OCI-M1 (cell line): ENCODE data around the gene CEP135.
A peak's percentile ranks its signal among the peaks of the same experiment; 100 is the strongest.

Experiments used
- DNase-seq: peaks from one replicate; lab custom pipeline; 2025; lab: John Stamatoyannopoulos, UW

Gene CEP135

DNA sequence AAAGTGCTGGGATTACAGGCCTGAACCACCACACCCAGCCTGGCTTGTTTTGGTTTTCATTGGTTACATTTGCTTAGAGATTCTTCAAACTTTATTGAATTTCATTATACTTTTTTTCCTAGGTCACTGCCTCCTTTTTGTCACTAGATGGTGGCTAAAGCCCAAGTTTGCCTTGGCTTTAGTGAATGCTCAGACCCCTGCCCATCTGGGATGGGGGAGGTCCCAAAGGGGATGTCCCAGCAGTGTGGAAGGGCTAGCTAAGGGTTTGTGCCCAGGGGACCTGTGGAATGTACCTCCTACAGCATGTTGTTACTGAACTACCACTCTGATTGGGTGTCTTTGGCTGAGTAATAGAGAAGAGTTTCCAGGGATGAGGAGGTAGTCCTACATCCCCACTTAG, 58.4 kb downstream of the CEP135 start:
- no peak for DNase-seq

DNA sequence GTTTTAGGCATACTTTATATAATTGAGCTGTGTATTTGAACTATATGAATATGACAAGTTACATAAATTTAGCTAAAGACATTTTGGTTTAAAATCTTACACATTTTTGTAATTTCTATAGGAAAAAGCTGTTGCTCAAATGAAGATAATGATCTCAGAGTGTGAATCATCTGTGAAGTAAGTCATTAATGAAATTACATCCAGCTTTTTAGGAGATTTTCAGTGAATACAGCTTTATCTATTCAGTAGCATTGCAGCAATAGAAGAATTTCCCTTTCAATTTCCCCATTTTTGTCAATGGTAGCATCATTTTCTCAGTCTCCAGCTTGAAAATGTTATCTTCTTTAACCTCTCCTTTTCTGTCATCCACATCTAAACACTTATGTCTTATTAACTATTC, 59.5 kb downstream of the CEP135 start:
- no peak for DNase-seq

DNA sequence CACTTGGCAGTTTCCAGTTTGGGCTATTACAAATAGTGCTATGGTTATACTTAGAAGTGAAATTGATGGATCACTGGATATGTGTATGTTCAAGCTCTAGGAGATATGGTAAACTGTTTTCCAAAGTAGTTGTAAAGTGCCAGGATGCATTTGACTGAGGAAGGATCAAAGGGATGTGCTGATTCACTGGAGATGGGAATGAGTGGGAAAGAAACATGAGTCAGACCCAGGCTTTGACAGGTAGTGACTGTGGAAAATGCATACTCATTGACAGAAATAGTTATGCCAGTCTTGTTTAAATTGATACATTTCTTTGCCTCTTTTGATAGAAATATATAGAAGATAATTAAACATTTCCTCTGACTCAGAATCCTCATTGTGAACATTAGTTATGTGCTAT, 77.9 kb downstream of the CEP135 start:
- DNase-seq, result no peak

DNA sequence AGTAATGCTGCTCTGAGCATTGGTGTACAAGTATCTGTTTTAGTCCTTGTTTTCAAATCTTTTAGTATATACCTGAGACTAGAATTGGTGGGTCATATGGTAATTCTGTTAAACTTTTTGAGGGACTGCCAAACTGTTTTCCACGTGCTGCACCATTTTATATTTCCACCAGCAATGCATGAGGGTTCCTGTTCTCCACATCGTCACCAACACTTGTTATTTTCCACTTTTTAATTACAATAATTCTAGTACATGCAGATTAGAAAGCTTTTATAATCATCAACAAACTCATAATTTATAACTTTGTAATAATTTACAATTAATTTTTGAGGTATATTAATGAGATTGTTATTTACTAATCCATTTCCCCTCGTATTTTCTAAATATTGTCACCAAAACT, 79.4 kb downstream of the CEP135 start:
- DNase-seq, result no peak

DNA sequence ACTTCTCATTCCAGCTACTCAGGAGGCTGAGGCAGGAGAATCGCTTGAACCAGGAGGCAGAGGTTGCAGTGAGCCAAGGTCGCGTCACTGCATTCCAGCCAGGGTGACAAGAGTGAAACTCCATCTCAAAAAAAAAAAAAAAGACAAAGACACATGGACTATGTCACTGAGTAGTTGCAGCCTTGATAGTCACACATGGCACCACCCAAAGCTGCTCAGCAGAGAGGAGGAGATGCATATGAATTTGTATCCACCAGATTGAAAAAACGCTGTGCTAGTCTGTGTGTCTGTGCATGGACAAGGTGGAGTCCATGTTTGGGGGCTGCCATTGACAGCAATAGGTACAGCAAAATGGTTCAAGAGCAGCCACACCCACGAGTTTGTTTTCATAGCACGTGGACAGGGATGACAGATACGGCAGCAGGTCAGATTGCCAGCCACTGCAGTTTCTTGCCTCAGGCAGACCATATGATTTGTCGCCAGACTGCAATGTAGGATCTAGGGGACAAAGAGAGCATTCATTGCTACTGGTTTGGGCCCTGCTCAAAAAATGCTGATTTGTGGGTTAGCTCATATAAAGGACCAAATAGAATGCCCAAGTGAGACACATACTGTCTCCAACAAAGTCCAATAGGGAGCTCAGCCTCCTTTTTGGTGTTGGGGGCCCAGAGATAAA, 89.9 kb downstream of the CEP135 start:
- DNase-seq, result no peak

DNA sequence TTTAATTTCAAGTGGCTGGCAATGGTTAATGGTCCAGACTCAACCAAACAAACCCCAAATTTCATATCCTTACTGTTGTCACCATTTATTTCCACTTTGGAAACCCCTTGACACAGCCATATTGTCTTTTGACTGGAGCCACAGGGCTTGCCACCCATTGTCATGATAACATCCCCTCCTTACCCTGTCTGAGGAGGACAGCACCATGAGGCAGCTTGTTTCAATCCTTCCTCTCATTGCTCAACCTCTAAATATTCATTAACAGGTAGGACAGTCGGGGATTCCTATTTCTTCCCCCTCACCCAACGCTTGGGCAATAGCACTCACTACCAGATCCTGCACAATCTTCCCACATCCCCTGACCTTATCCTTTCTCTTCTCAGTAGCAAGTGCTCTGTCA, 92.1 kb downstream of the CEP135 start:
- DNase-seq, result no peak

DNA sequence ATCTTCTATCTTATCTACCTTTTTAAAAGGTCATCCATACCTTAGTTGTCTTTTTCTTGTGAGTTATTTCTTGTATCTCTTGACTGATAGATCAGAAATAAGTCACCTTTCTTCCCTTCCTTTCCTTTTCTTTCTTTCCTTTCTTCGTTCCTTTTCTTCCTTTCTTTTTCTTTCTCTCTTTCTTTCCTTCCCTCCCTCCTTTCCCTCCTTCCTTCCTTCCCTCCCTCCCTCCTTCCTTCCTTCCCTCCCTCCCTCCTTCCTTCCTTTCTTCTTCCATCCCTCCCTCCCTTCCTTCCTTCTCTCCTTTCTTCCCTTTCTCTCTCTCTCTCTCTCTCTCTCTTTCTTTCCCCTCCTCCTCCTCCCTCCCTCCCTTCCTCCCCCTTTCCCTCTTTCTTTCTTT, 93.5 kb downstream of the CEP135 start:
- no peak for DNase-seq

DNA sequence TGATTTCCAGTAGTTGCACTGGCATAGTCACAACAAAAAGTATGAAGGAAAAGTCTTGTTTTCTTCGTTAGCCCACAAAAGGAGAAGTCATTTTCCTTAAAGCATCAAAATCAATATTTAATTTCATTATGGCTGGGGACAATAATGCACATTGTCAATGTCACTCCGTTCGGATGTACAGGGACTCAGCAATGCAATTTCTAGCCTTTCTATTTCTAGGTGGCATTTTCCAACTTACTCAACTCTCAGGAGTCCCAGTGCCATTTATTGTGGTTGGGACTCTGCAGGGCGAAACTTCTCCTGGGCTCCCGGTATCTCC, 99.6 kb downstream of the CEP135 start:
- peak; percentile 72 for DNase-seq

DNA sequence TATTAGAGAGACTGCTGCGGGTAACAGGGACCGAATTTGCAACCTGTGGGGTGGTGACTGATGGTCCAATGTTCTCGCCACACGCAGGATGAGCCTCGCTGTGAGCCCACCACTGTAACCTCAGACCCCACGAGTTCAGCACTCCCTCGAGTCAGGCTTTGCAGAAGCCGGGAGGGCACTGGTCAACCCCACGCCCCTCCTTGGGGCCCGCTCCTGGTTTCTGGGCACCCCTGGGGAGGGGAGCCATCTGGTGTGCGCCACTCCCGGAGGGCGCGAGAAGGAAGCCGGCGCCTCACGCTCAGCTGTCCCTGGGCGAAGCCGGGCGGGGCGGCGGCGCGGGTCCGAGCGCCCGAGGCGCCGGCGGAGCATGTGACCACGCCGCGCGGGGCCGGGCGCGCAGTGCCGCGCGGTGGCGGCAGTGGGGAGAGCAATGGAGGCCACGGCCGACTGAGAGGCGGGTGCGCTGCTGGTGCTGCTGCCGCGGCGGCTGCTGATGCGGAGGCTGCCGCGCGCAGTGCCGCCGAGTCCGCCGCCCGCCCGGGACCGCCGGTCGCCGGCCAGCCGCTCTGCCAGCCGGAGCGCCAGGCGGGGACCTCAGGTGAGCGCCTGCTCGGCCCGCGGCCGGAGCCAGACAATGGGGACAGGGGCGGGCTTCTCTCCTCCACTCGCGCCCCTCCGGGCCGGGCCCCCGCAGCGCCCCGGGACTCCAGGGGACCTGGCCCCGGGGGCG, 100.1 kb downstream of the CEP135 start:
- peak; percentile 90 for DNase-seq

DNA sequence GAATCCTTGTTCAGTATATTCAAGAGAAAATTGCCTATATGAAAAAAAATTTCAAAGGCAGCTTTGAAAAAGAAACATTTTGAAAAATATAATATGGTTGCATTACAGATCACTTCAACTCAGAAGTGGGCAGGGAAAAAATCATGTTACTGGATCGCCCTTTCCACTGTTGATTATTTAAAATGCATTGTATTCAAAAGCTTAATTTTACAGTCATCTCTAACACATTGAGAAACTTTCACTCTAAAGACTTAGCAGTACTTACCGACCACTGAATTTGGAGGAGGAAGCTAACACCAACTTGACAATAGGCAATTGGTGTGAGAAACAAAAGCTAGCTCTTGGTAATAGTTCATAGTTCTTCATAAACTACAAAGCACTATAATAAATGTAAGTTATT, 101.9 kb downstream of the CEP135 start:
- DNase-seq, result peak; percentile 61

DNA sequence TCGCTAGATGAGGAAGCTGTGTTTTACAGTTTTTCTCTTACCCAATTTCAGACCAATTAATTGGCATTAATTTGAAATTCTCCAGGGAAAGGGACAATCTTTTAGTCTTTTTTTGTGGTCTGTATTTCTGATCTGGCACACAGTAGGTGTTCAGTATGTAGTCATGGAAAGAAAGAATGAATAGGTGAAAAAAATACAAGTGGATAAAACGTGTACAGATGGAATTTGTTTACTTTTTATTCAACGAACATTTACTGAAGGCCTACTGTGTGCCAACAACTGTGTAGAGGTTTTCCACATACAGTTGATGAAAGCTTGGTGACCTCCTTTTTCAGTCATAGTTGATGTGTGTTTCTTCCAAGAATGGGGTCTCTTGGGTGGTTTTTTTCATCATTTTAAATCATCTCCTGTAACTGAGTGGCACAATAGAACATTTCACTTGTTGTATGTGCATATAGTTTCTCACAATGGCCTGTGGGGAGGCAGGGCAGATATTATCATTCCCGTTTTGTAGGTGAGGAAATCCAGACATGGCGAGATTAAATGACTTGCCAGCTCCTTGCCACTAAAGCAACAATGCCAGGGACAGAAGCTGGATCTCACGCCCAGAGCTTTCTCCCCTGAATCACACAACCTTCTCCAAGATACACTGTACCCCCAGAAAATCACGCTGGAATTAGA, 102.4 kb downstream of the CEP135 start:
- DNase-seq, result no peak

DNA sequence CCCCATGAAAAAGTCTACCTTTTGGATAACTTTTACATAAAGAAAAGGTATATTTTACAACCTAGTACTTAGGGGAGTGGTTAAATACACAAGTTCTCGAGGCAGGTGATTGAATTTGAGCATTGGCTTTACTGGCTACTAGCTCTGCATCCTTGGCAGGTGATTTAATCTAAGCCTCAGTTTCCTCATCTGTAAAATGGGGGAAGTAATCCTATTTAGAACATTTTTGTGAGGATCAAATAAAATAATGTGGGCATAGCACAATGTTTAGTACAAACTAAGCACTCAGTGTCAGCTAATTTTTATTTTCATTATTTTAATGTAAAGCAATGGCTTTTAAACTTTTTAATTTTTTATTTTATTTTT, 102.9 kb downstream of the CEP135 start:
- no peak for DNase-seq

DNA sequence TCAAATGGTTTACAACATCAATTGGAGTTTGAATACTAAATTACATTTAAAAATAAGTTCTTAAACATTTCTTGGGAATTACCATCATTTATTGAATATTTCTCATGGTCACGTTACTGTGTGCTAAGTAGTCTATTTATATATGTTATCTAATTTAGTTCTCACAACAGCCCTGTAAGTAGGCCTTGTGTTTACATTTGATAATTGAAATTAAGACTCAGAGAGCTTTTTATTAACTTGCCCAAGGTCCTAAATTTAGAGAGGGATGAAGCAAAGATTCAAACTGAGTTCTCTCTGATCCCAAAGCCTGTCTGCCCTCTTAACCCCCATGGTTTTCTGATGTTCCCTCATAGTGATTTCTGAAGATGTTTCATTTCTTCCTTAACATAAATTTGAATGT, 103.7 kb downstream of the CEP135 start:
- DNase-seq, result no peak

DNA sequence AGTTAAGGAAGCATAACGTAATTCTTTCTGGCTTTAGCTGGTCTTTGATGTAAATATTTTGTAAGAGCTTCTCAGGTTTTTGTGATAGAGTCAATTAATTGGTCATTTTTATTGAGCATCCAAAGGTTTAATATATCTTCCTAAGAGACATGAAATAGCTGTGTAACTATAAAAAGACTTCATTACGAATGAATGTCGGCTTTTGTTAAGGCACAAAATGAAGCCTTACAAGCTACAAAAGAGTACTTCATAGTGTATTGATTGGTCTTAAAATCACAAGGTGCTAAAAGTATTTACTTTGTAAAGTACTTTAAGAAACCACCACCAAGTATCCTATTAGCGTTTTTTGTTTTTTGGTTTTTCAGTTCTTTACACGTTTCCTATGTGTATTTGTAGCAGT, 104.2 kb downstream of the CEP135 start:
- no peak for DNase-seq

DNA sequence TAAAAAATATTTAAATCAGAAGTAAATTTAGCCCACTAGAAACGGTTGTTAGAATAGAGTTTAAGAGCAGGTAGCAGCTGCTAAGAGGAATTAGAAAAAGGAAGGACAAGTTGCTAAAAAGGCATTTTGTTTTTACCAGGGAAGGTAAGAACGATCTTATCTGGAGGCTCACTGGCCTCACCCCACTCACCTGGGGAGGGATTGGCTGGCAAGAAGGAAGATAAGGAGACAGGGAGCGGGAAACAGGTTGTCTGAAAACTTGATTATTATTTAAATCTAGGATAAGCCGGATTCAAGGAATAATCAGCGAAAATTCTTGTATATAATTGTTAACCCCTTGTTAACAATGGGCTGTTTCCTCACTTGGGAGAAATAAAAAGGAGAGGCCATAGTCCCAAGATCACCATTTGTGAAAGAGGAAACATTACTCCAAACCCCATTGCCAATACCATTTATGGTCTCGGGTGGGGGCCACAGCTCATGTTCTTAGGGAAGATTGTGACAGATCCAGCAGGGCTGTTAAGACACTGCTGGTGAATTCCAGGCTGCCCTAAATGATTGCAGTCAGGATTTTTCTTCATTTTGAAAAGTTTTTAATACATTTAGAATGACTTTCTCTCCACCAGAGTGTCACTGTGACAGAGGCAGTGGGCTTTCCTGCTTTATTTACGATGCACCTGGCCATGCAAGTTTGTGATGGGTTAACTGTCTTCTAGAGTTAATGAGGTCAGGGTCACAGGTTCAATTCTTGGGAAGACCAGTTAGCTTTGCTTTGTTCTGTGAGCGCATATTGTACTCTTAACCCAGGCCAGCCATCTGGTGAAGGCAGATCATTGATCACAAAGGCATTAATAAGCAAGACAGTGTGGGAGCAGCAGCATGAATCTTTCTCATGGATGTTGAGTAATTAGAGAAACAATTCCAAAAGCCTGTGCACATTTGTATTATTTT, 106.6 kb downstream of the CEP135 start:
- peak; percentile 21 for DNase-seq

DNA sequence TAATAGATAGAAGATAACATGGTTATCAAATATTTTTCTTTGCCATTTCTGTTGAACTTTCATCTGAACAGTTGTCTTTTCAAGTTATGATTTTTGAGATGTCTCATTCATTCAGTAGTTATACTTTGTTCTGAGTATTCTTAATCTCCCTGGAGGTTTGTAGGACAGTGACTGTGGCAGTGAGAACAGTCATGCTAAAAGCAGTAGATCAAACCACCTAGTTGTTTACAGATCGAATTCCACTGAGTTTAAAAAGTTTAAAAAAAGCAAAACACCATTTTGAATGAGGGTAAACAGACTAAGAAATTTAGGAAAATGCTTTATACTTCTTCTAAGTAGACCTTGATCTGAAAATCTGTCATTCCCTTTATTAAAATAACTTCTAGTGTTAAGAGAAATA, 107.2 kb downstream of the CEP135 start:
- DNase-seq, result no peak

DNA sequence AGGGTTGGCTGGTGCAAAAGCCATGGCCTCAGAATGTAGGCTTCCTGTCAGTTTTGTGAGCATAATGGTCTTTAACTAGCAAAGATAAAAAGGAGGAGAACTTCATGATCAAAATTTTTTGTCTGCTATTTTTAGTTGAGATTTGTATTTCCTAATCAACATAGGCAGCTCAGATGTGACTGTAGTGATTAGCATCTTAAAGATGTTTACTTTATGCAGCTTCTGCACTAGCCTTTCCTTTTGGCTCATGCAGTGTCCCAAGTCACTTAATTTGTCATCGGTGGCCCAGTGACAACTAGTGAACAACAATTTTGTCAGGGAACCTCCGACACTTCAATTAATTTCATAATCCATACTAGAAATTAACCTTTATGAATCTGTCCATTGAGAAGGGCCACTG, 109.8 kb downstream of the CEP135 start:
- no peak for DNase-seq

DNA sequence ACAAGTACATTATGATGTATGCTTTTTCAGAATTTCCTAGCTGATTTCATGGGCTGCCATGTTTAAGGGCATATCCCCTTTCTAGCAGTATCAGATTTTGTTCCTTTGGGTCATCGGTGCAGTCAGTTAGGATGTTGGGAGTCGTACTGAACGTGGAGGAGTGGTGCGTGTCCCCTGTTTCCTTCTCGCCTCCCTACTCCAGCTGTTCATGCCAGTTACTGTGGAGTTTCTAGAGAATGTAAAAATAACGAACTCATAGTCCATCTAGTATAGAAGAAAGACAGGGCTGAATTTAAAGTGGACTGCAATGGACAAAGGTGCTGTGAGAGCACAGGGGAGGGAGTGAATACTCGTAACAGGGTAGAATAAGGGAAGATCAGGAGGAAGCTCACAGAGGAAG, 111.3 kb downstream of the CEP135 start:
- DNase-seq, result no peak

DNA sequence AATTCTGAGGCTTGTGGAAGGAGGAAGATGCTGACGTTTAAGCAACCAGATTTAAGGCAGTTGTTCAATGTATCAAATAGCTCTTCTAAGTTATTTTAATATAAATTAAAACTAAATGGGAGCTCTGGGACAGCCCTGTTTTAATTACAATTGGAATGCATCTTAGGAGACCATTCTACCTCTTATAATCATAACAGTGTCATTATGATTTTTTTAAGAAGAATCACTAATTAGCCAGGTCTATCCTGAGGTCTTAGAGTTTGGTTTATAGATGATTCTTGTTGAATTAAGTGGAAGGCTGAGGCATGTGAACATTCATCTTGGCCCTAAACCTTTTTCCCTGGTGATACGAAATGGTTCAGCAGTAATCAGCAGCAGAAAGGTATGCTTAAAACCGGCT, 113.4 kb downstream of the CEP135 start:
- DNase-seq, result no peak

DNA sequence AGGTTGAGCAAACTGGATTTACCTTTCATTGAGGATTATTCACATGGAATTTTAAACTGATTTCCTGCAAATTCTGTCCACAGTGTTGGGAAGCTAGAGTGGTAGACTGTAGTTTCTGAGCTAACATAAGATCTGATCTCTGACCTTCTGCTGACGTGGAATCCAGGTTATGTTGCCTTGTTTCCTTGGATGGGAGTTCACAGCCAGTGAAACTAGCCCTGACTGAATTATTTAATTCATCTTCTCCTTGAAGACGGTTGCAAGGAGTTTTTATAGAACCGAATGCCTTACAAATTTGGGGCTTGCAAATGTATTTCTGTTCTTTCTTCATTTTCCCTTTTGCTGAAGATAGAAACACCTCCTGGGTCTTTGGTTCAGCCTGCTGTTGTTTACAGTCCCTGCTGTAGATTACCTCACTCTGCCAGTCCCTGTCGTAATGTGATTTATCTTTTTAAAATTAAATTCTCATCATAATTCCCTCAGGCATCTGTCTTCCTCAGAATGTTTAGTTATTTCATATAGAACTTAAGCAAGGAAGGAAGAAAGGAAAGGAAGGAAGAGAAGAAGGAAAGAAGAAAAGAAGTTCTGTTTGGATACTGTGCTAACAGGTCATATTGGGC, 113.9 kb downstream of the CEP135 start:
- DNase-seq, result no peak

DNA sequence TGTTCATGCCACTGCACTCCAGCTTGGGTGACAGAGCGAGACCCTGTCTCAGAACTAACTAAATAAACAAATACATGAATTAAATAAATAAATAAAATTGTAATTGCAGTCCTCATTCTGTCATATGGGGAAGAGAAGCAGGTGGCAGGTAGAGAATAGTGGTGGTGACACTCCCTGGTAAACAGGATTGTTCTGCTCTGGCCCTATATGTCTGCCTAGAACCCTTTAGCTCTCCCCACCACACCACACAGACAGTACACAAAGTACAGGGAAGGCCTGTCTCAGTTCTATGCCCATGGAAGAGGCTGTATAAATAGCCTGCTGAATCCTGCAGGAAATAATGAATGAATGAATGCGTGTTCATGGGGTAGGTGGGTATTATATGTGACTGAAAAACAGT, 117.7 kb downstream of the CEP135 start:
- DNase-seq, result no peak

DNA sequence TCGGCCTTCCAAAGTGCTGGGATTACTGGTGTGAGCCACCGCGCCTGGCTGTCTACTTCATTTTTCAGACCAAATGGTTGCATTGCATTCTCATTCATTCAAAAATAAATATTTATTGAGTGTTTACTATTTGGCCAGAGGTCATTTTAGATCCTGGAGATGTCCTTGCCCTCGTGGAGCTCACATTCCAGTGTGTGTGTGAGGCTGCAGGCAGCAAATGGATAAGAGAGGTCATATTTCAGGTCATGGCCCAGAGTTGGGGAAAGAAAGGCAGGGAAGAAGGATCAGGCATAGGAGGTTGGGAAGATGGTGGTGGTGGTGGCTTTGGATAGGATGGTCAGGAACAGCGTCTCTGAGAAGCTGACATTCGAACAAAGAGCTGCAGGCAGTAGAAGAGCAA, 119.1 kb downstream of the CEP135 start:
- DNase-seq, result no peak
